Gastroesophageal sphincter (tissue), 3 donors: ENCODE results near the gene FMO2.

Experiments
- CTCF ChIP-seq, 4 experiments: fragments of 200-600 bp in 2 of 4; fragments of 450-650 bp in 2 of 4; sonication (generic) in 1 of 4; IDR thresholded peaks; one replicate each; pipeline ENCODE4 v1.5.1; 2017 to 2019; ENCODE audit warnings: antibody characterized with exemption in 4 of 4, mild to moderate bottlenecking in 2 of 4, moderate library complexity in 2 of 4
- EP300 ChIP-seq: sonication (generic); formaldehyde crosslinking; IDR thresholded peaks from one replicate; pipeline ENCODE4 v1.6.1; 2017; ENCODE audit warnings: antibody characterized with exemption, mild to moderate bottlenecking
- POLR2A ChIP-seq, 2 donors: fragments of 450-650 bp; IDR thresholded peaks; one replicate each; pipeline ENCODE4 v1.6.1; 2017; ENCODE audit warnings: antibody characterized with exemption in 2 of 2, mild to moderate bottlenecking in 2 of 2, moderate library complexity in 1 of 2
- POLR2AphosphoS5 ChIP-seq: sonication (generic); formaldehyde crosslinking; IDR thresholded peaks from one replicate; pipeline ENCODE4 v1.6.1; 2017; ENCODE audit warnings: antibody characterized with exemption

- TF ChIP-seq POLR2AphosphoS5: no peak
- no peak for TF ChIP-seq CTCF (IDR thresholded peaks at IDR 0.05)
- no peak for TF ChIP-seq POLR2A (IDR thresholded peaks at IDR 0.05)
- TF ChIP-seq EP300: no peak
These were observed 12.0 kb upstream of the FMO2 start for GRCh38 chr1:171173069-171173468.
